Stimulated activated CD4-positive, alpha-beta T cell treated with anti-CD3 and anti-CD28 coated beads, Interleukin-15, amount 100 ng/mL, for 48 hours (primary cell): ENCODE data around the gene PIK3R5.
A peak's percentile ranks its signal among the peaks of the same experiment; 100 is the strongest.

Source experiments
- DNase-seq, 2 donors: peaks; one replicate each; pipeline ENCODE4 v3.0.0-alpha.2; 2020; ENCODE audit warnings: low read depth in 2 of 2

Gene PIK3R5

DNA sequence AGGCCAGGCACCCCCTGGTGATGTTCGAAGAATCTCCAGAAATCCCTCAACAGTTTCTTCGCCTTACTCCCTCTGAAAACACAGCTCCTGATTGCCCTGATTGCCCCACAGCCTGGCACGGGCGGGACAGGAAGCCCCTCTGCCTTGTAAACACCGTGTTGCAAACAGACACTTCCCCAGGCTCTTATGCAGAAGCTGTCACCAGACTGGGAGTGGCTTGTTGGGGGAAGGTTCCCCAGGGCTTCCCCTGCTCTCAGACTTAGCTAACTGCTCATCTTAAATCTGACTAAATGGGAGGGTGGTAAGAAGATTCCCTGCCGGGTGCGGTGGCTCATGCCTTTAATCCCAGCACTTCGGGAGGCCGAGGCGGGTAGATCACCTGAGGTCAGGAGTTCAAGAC is 11.2 kb downstream of the PIK3R5 start:
- DNase-seq, result no peak

DNA sequence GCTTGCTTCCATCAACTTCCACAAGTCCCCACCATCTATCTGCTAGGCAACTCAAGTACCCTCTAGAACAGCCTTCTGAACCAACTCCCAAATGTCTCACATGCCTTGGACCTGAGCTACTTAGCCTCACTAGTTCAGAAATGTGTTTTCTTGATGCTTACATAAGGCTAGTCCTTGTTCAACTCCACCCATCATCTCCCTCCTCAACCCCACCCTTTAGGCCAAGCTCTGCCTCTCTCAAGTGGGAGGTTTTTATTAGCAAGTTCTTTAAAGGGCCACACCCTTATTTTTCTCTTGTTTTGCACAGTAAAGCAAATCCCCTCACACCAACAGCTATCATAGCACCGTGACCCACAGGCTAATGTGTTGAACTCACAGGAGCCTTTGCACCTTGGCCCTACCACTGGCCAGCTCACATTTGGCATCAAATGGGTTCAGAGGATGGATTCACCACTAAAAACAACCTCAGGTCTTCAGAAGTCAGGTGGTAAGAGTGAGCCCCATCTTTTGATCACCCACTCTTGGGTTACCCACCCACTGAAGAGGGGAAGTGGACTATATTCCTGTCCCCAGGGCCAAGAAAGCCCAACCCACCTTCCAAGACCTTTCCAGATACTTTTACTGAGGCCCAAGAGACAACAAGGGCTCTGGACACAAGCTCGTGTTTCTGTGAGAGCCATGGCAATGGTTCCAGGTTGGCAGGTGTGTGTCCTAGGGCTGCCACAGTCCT is 12.2 kb downstream of the PIK3R5 start:
- no peak for DNase-seq

DNA sequence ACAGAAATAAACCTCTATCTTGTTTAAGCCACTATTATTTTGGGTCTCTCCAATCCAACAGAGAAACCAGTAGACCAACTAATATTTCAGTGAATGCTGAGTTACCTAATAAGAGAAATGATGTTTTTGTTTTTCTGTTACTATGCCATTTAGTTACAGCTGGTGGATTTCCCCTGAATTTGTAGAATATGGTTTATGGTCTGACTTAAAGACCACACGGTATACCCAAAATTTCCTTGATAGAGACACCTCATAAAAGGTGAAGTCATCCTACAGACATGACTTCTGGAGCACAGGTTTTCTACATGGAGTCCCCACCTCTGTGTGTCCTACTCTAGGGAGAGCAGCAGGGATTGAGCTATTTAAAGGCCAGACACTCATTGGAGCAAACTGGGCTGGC is 13.3 kb downstream of the PIK3R5 start:
- no peak for DNase-seq

DNA sequence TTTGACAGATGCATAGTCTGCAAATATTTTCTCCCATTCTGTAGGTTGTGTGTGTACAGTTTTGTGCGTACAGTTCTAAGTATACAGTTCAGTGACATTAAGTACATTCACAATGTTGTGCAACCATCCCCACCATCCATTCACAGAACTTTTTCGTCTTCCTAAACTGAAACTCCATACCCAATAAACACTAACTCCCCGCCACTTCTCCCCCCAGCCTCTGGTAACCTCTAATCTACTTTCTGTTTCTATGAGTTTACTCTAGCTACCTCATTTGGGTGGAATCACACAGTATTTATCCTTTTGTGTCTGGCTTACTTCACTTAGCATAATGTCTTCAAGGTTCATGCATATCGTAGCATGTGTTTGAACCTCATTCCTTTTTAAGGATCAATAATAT is 14.3 kb downstream of the PIK3R5 start:
- no peak for DNase-seq

DNA sequence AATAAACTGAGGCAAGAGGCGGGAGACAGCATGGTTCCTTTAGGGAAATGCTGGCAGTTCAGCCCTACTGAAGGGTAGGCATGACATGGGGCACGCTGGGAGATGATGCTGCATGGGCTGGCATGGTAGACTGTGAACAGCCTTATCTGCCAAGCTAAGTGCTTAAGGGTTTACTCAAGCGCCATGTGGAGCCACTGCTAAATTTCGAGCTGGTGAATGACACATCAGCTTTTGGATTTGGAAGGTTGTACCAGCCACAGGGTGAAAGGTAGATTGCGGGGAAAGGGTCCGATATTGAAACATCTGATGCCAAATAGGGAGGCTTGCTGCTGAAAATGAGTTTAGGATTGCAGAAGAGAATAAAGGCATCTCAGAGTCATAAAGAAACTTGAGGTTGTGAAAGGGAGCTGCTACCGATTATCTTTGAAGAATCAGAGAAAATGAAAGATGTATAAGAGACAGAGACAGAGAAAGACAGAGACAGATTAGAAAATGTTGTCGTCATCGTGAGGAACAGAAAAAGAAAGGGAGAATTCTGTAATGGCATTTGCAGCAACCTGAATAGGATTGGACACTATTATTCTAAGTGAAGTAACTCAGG is 16.3 kb downstream of the PIK3R5 start:
- DNase-seq, result no peak

DNA sequence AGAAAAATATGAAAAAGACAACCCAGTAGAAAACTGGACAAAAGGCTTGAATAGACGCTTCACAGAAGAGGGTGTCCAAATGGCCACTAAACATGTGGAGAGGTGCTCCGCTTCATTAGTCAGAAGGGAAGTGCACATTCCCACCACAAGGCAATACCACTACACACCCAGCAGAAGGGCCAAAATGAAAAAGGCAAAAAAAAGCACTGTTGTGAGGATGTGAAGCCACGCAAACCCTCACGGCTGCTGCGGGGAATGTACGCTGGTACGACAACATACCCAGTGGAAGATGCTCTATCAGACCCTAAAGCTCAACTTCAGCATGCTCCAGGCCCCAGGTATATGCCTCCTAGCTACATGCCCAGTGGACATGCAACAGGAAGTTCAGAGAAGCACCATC is 17.0 kb downstream of the PIK3R5 start:
- no peak for DNase-seq

DNA sequence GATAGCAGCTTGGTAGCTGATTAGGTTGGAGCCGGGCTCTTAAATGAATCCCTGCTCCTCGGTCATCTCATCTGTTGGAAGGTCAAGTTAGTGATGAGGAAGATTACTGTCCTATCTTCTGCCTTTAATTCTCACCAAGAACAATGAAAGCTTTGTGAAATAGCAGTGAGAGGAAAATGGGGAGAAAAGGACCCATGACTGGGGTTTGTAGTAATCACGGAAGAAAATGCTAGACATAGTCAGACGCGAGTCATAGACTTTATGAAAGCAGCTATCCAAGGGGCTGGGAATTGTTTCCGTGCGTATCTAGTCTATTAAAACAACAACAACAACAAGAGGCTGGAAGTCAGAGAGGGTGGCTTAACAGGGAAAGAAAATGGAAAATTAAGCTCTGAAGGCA is 18.3 kb downstream of the PIK3R5 start:
- no peak for DNase-seq

DNA sequence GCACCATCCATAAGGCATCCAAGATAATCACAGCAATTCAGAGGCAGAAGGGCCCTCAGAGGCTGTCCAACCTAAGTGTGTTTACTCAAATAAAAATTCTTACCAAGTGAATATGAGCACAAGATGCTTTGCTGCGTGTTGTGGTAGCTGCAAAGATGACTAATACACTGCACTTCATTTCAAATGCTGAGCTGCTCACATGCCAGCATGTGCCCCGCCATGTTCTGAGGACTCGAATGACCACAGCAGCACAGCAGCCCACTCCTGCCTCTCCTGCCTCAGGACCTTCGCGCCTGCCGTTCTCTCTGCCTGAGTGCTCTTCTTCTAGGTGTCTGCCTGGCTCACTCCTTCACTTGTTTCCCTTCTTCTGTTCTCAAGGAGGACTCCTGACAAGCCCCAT is 19.0 kb downstream of the PIK3R5 start:
- DNase-seq, result no peak

DNA sequence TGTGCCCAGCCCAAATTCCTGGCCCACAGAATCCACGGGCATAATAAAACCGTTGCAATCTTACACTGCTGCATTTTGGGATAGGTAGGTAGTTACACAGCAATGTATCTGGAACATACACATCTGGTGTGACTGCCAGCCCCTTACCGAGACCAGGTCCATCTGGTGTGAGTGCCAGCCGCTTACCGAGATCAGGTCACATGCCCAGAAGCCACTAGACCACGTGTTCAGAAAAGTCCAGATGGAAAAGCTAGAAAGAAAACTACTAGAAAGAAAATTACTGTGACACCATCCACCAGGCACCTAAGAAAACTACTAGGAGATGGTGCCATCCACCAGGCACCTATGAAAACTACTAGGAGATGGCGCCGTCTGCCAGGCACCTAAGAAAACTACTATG is 19.4 kb downstream of the PIK3R5 start:
- DNase-seq, result no peak

DNA sequence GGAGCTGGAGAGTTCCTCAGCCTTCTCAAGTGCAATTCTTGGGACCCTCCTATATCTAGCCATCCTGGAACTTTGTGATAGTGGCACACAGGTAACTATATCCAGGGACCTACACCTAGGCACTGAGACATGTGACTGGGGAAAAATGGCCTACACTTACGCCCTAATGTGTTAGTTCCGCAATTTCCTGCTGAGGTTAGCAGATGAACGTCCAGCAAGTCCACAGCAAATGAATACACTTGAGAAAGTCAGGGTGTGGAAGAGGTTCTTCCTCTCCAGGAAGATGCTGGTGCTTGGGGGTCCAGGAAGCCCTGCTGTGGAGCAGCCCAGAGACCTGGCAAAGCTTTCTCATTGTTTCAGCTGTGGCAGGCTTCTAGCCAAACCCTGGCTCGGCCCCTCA is 20.8 kb downstream of the PIK3R5 start:
- no peak for DNase-seq

DNA sequence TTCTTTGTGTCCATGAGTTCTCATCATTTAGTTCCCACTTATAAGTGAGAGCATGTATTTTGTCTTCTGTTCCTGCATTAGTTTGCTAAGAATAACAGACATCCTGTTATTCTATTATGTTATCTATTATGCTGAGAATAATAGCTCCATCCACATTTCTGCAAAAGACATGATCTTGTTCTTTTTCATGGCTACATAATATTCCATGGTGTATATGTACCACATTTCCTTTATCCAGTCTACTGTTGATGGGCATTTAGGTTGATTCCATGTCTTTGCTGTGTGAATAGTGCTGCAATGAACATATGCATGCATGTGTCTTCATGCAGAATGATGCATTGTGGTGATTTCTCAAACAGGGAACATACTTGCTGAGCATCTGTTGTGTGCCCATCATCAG is 21.4 kb downstream of the PIK3R5 start:
- no peak for DNase-seq

DNA sequence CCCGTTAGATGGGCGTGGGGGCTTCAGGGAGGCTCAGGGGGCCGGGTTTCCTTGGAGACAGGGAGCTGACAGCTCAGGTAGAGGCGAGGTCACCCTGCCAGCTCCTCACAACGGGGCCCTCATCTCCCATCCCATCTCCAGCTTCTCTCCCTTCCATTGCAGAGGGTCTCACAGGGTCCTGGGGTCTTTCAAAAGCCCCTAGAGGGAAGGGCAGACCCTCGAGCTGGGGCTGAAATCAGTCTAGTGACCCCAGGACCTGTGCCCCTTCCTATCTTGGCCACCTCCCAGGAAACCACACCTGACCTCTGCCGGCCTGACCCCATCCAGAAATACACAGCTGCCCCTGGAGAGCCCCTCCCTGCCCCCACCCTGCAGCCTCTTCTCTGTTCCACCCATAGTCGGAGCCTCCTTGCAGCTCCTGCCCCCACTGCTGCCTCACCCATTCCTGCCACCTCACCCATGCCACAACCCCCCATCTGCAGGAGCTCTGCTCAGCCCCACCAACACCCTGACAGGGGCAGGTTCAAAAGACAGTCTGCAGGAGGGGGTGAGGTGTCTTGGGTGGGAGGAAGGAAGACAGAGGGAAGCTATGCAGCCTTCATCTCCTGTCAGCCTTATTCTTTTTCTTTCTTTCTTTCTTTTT is 23.4 kb downstream of the PIK3R5 start:
- DNase-seq, result no peak

DNA sequence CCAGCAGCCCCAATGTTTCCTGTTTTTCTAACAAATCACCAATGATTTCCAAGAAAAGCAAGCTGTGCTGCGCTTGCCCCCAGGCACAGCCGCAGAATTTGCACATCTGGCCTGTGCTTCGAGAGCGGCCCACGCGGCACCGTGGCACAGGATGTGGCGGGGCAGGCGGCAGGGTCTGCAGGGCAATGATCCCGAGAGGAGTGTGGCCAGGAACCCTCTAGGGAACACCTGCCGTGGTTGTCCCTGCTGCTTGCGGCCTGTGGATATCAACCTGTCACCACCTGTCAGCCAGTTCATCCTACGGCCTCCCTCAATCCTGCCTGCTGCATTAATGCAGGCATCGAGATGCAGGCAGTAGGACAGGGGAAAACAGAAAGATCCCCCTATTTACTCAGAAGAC is 24.0 kb downstream of the PIK3R5 start:
- no peak for DNase-seq

DNA sequence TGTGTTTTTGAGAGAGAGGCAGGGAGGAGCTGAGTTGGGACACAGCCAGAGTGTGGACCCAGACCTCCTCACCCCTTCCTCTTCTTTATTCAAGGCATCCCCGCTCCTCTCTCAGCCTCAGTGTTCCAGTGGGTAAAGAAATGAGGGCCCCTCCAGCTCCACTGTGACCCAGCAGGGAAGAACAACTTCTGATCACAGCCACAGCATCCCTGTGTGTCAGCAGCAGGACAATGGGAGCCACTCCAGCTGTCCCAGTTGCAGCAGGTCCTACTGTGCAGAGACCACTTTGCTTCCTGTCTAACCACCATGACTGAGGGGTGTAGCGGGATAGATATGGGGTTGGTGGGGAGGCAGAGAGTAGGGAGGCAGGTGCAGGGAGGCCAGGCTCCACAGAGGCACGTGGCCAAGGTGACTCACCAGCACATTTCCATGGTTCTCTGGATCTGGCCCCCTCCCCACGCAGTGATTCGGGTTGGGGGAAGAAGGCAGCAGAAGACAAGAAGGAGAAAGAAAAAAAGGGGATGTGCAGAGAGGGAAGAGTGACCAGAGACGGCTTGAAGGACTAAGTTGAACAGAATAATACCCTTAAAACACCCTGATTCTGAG is 24.5 kb downstream of the PIK3R5 start:
- no peak for DNase-seq

DNA sequence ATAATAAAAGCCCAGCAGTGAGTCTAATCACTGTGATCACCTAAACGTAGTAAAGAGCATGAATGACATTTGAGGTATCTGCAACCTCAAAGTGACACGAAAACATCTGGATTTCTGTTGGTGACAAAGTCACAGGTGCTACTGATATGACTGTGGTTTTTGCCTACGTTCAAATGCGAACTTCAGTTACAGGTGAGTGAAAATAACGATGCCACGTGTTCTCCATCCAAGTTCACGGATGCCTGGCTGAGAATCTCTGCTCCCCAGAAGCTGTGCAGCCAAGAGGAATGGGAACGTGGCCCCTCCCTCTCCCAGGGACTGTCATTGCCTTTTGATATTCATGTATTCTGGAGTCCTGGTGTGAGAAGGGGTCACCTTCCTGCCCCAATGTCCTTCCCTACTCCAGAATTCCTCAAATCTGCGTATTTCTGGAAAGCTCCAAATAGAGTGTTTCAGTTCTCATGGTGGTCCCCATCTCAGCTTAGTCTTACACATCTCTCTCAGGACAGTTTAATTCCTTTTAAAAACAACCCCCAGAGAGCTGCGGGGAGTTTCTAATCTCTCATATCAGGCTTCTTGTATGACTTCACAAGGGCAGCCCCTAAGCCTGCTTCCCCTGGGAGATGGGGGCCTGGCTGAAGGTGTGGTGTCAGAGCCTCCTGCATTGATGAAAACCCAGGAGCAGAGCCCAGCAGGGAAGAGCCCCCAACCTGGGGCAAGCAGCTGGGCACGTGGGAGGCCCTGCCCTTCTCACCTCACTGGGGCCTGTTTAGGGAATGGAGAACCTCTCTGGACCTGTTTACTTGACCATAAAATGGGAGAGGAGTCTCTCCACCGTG is 25.8 kb downstream of the PIK3R5 start:
- DNase-seq, result no peak

DNA sequence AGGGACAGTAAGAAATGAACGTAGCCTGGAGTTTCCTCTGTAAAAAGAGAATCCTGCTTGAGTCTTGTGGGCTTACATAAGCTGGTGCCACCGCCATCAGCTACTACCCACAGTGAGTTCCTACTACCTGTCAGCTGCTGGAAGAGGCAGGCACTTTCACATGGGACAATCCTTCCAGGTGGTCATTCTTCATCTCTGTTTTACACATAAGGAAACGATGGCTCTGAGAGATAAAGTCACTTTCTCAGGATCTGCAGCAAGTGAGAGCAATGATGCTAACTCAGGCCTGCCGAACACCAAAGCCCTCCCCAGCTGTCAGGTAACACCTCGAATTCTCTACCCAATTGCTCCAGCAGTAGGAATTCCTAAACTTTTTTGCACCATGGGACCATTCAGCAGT is 26.6 kb downstream of the PIK3R5 start:
- no peak for DNase-seq

DNA sequence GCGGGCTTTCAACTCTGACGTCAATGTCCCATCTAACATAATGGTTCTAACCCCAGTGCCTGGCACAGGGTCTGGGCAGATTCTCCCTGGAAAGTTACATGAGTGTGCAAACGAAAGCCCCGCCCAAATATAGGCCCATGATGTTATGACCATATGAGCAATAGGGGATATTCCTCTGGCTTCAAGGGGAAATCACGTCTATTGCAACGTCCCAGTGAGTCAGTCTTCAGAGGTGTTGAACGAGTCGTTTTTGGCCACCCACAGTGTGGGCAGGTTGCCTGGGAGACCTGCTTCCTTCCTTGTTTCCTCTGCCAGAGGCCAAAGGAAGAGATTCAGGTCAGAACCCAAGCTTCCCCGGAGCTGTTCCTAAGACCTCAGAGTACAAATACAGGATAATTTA is 30.3 kb downstream of the PIK3R5 start:
- DNase-seq, result peak; percentile 58 to 72

DNA sequence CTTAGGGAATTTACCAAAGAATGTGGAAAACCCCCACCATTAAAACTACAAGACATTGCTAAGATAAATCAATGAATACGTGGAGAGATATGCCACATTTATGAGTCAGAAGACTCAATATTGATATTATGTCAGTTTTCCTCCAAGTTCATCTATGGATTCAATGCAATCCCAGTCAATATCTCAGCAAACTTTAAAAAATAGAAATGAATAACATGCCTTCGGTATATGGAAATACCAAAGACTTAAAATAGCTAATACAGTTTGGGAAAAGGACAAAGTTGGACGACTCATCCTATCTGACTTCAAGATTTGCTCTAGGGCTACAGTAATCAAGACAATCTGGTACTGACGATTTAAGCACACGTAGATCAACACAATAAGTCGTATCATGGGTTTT is 31.2 kb downstream of the PIK3R5 start:
- DNase-seq, result no peak

DNA sequence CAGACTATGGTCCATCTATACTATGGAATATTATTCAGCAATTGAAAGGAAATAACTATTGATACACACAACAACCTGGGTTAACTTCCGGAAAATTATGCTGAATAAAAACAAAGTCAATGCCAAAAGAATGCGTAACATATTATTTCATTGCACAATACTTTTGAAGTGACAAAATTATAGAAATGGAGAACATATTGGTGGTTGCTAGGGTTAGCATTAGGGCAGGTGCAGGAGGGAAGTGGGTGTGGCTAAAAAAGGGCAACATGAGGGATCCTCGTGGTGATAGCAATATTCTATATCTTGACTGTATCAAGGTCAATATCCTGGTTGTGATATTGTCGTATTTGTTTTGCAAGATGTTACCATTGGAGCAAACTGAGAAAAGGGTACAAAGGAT is 34.9 kb downstream of the PIK3R5 start:
- DNase-seq, result no peak

DNA sequence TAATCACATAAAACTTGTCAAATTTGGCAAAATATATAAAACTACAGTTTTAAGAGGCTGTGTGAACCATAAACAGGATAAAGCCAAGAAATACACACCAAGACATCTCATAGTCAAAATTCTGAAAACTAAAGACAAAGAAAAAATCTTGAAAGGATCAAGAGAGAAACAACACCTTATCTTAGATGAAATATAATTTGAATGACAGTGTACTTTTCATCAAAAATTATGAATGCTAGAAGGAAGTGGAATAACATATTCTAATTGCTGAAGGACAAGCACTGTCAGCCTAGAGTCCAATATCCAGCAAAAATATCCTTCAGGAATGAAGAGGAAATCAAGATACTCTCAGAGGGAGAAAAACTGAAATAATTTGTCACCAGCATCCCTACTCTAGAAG is 37.2 kb downstream of the PIK3R5 start:
- DNase-seq, result no peak

DNA sequence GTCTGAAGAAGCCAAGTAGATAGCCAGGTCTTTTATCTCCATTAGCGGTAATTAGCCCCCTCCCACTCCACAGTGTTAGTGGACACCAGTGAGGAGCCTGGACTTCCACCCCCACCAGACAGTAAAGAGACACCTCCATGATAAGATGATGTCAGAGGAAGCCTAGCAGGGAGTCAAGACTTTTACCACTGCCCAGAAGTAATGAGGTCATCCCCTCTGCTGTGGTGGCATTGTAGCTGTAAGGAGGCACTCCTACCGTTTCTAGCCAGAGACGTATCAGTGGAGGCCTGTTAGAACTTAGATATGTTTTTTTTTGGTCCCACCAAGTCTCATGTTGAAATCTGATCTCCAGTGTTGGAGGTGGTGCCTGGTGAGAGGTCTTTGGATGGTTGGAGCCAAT is 38.1 kb downstream of the PIK3R5 start:
- no peak for DNase-seq

DNA sequence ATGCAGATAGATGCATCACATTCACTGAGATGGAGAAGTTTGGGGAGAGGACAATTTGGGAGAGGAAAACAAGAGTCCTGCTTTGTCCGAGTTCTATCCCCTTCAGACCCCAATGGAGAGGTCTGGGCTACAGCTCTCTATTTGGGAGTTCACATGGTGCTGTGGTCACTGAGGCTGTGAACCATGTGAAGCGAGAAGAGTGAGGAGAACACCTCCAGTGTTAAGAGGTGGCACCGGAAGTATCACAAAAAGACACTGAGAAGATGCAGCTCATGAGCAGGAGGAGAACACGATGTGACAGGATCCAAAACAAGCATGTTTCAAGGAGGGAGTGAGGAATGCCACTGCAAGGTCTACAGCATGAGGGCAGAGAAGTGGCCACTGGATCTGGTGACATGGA is 39.7 kb downstream of the PIK3R5 start:
- no peak for DNase-seq
